ENCODE measurements around the gene XAGE1B.
"Not testable (repeated sequence)": the region's sequence is repeated elsewhere in the genome, so short reads cannot be mapped to it uniquely, and the experiment has no call there.

XAGE1B gene

GRCh38 chrX:52542311-52542710 is 25.4 kb upstream of the XAGE1B start:
- Histone ChIP-seq H3K36me3 (no peaks in the 10 kb centered on the region), H3K27me3 (no peaks in the 10 kb centered on the region), H3K9me3 (no peaks in the 10 kb centered on the region), H3K4me3 (ENCODE audit: low read depth, low read length) (no peak overlapping the region), H3K4me1 (no peaks in the 10 kb centered on the region)
- no peak for DNase-seq
- no peak for TF ChIP-seq CTCF (IDR thresholded peaks at IDR 0.05; ENCODE audit: low read depth, low read length)

GRCh38 chrX:52541051-52541450 is 24.2 kb upstream of the XAGE1B start:
- not testable (repeated sequence) for H3K4me1 ChIP-seq; H3K9me3 ChIP-seq; H3K27me3 ChIP-seq; H3K36me3 ChIP-seq; DNase-seq; H3K4me3 ChIP-seq (ENCODE audit: low read depth, low read length)

- DNase-seq; H3K36me3 ChIP-seq; H3K9me3 ChIP-seq; H3K4me3 ChIP-seq (ENCODE audit: low read depth, low read length); H3K27me3 ChIP-seq; H3K4me1 ChIP-seq: not testable (repeated sequence)
Observed at GRCh38 chrX:52516110-52516986, 515 bp downstream of the XAGE1B start.

GRCh38 chrX:52511126-52511525 is 5.7 kb downstream of the XAGE1B start:
- not testable (repeated sequence) for H3K4me1 ChIP-seq, H3K9me3 ChIP-seq, H3K27me3 ChIP-seq

GRCh38 chrX:52509916-52510315 is 6.9 kb downstream of the XAGE1B start:
- no peaks in the 10 kb centered on the region for H3K36me3 ChIP-seq
- no peak for TF ChIP-seq CTCF (IDR thresholded peaks at IDR 0.05; ENCODE audit: low read depth, low read length)
- H3K27me3 ChIP-seq, result no peaks in the 10 kb centered on the region

More at GRCh38 chrX:52511126-52511525, 5.7 kb downstream of the XAGE1B start:
- DNase-seq; H3K36me3 ChIP-seq; H3K4me3 ChIP-seq (ENCODE audit: low read depth, low read length): not testable (repeated sequence)

GRCh38 chrX:52507331-52507730 is 9.5 kb downstream of the XAGE1B start:
- no peaks in the 10 kb centered on the region for H3K36me3 ChIP-seq
- no peaks in the 10 kb centered on the region for H3K27me3 ChIP-seq
- TF ChIP-seq CTCF (IDR thresholded peaks at IDR 0.05; ENCODE audit: low read depth, low read length), result no peak
- no peaks in the 10 kb centered on the region for H3K4me1 ChIP-seq
- H3K4me3 ChIP-seq (ENCODE audit: low read depth, low read length), result no peak overlapping the region
- H3K9me3 ChIP-seq, result no peaks in the 10 kb centered on the region
- DNase-seq, result no peak

More at GRCh38 chrX:52509916-52510315, 6.9 kb downstream of the XAGE1B start:
- no peaks in the 10 kb centered on the region for H3K4me1 ChIP-seq
- no peaks in the 10 kb centered on the region for H3K9me3 ChIP-seq
- no peak for DNase-seq
- no peak overlapping the region for H3K4me3 ChIP-seq (ENCODE audit: low read depth, low read length)

- no peaks in the 10 kb centered on the region for H3K9me3 ChIP-seq
- no peaks in the 10 kb centered on the region for H3K27me3 ChIP-seq
- H3K4me1 ChIP-seq, result no peaks in the 10 kb centered on the region
- no peaks in the 10 kb centered on the region for H3K36me3 ChIP-seq
- H3K4me3 ChIP-seq (ENCODE audit: low read depth, low read length), result no peak overlapping the region
- DNase-seq, result no peak
- TF ChIP-seq CTCF (IDR thresholded peaks at IDR 0.05; ENCODE audit: low read depth, low read length), result no peak
Observed at GRCh38 chrX:52504551-52504950, 12.3 kb downstream of the XAGE1B start.

- not testable (repeated sequence) for H3K27me3 ChIP-seq; H3K4me1 ChIP-seq; H3K9me3 ChIP-seq; DNase-seq; H3K4me3 ChIP-seq (ENCODE audit: low read depth, low read length); H3K36me3 ChIP-seq
Observed at GRCh38 chrX:52501362-52501761, 15.5 kb downstream of the XAGE1B start.

GRCh38 chrX:52496419-52496772 is 20.5 kb downstream of the XAGE1B start:
- H3K36me3 ChIP-seq; H3K4me3 ChIP-seq (ENCODE audit: low read depth, low read length); H3K9me3 ChIP-seq; H3K4me1 ChIP-seq; H3K27me3 ChIP-seq; DNase-seq: not testable (repeated sequence)

GRCh38 chrX:52495545-52496418 is 21.1 kb downstream of the XAGE1B start, which contains the start of gene XAGE1A:
Gene XAGE1A (plus strand): TSS chrX:52495808. CDS start chrX:52497362, 1,554 bp downstream.
- not testable (repeated sequence) for DNase-seq; H3K27me3 ChIP-seq; H3K4me1 ChIP-seq; H3K9me3 ChIP-seq; H3K36me3 ChIP-seq; H3K4me3 ChIP-seq (ENCODE audit: low read depth, low read length)

- not testable (repeated sequence) for H3K36me3 ChIP-seq; H3K4me3 ChIP-seq (ENCODE audit: low read depth, low read length); H3K27me3 ChIP-seq; DNase-seq; H3K9me3 ChIP-seq; H3K4me1 ChIP-seq
Observed at GRCh38 chrX:52471301-52471700, 45.6 kb downstream of the XAGE1B start.

All from BE2C (cell line).